Common myeloid progenitor, CD34-positive (primary cell): ENCODE results near the gene SLC25A51.

Experiments
- CTCF ChIA-PET: fragments of 350-600 bp; sonication (Branson Sonifier 250); formaldehyde crosslinking; loops from one replicate; lab custom pipeline; 2021; ENCODE audit warnings: antibody characterized with exemption; lab: Charles Lee
- POLR2A ChIA-PET: fragments of 350-600 bp; sonication (Branson Sonifier 250); formaldehyde crosslinking; loops from one replicate; lab custom pipeline; 2021; ENCODE audit warnings: antibody characterized with exemption; lab: Charles Lee
- DNase-seq, 3 donors: peaks; one replicate each; pipeline versions ENCODE4 v3.0.0 to v3.0.0-alpha.2; 2013
- H3K27ac ChIP-seq, 2 experiments: 1 replicate in 1 of 2; 2 replicates in 1 of 2; pipeline ENCODE4 v1.7.0; 2013; ENCODE audit warnings: inconsistent platforms in 2 of 2, low read length in 2 of 2, mild to moderate bottlenecking in 2 of 2, low read depth in 1 of 2, moderate library complexity in 1 of 2; ENCODE audit not compliant: severe bottlenecking in 2 of 2, insufficient read depth in 1 of 2, poor library complexity in 1 of 2
- H3K27me3 ChIP-seq, 5 experiments: replicated peaks in 2 of 5; 1 replicate in 3 of 5; 2 replicates in 2 of 5; pipeline versions ENCODE4 v1.6.1 to v1.7.0; 2013; ENCODE audit warnings: low read length in 4 of 5, mild to moderate bottlenecking in 2 of 5, moderate library complexity in 2 of 5, inconsistent platforms in 1 of 5; ENCODE audit not compliant: insufficient read depth in 5 of 5, control insufficient read depth in 4 of 5
- H3K36me3 ChIP-seq, 4 experiments: 1 replicate in 2 of 4; 2 replicates in 2 of 4; pipeline versions ENCODE4 v1.6.1 to v1.7.0; 2013; ENCODE audit warnings: low read length in 3 of 4, control low read depth in 1 of 4, mild to moderate bottlenecking in 1 of 4; ENCODE audit not compliant: control insufficient read depth in 4 of 4, insufficient read depth in 4 of 4
- H3K4me1 ChIP-seq, 4 experiments: 1 replicate in 3 of 4; 2 replicates in 1 of 4; pipeline versions ENCODE4 v1.6.1 to v1.7.1; 2013; ENCODE audit warnings: low read length in 3 of 4, mild to moderate bottlenecking in 3 of 4, control low read depth in 1 of 4, inconsistent platforms in 1 of 4, moderate library complexity in 1 of 4; ENCODE audit not compliant: control insufficient read depth in 4 of 4, insufficient read depth in 4 of 4; ENCODE audit errors: control extremely low read depth in 1 of 4
- H3K4me3 ChIP-seq, 7 experiments: 1 replicate in 4 of 7; 2 replicates in 3 of 7; pipeline versions ENCODE4 v1.5.1 to v1.7.0; 2013; ENCODE audit warnings: mild to moderate bottlenecking in 7 of 7, low read length in 6 of 7, moderate library complexity in 6 of 7, inconsistent platforms in 2 of 7, low read depth in 2 of 7, control low read depth in 1 of 7; ENCODE audit not compliant: insufficient read depth in 4 of 7, control insufficient read depth in 1 of 7; ENCODE audit errors: extremely low read depth in 1 of 7
- H3K9me3 ChIP-seq, 5 experiments: 1 replicate in 4 of 5; 2 replicates in 1 of 5; pipeline versions ENCODE4 v1.6.1 to v1.7.1; 2013; ENCODE audit warnings: low read length in 4 of 5, mild to moderate bottlenecking in 2 of 5, inconsistent platforms in 1 of 5, low read depth in 1 of 5, moderate library complexity in 1 of 5; ENCODE audit not compliant: control insufficient read depth in 4 of 5, insufficient read depth in 2 of 5; ENCODE audit errors: control extremely low read depth in 1 of 5
- WGBS: methylation state at CpG from one replicate; pipeline ENCODE4 v1.1.5; 2013; ENCODE audit not compliant: insufficient coverage; 5-methylcytosine and 5-hydroxymethylcytosine counted together

The SLC25A51 gene

GRCh38 chr9:37915911-37916470 lies 12.1 kb upstream of the SLC25A51 start:
- Histone ChIP-seq H3K36me3 (peaks cover 0 to 10% (median 4%) of the 10 kb centered on the region in 4 experiments), H3K4me3 (no peak overlapping the region), H3K27me3 (no peaks in the 10 kb centered on the region), H3K27ac (no peak overlapping the region), H3K9me3 (no peaks in the 10 kb centered on the region), H3K4me1 (peaks cover 0 to 13% (median 3%) of the 10 kb centered on the region in 4 experiments)
- POLR2A ChIA-PET, result interaction anchor here (0.6 kb wide), 1 partner anchor 10 kb away, joined by 4 read pairs; no protein-coding TSS in a partner anchor
- 98% methylated on average over 12 of the region's 14 CpGs for whole genome bisulfite sequencing
- DNase-seq, result no peak
- CTCF ChIA-PET, result interaction anchor here (0.6 to 4.9 kb wide), 15 partner anchors 9 to 520 kb away, joined by 3 to 47 read pairs (median 5); partner anchors contain the start of gene SHB

GRCh38 chr9:37914701-37915358 lies 10.9 kb upstream of the SLC25A51 start:
- DNase-seq, result no peak
- WGBS, result 89% methylated on average over 11 of the region's 11 CpGs
- POLR2A ChIA-PET, result interaction anchor here (0.6 kb wide), 1 partner anchor 67 kb away, joined by 3 read pairs; no protein-coding TSS in a partner anchor

GRCh38 chr9:37914154-37914551 lies 10.2 kb upstream of the SLC25A51 start:
- CTCF ChIA-PET, result interaction anchor here (0.6 to 4.9 kb wide), 39 partner anchors 8 to 474 kb away, joined by 3 to 47 read pairs (median 4); partner anchors contain the start of gene SHB
- POLR2A ChIA-PET, result no interaction called here
- Histone ChIP-seq H3K27me3 (no peaks in the 10 kb centered on the region), H3K9me3 (no peaks in the 10 kb centered on the region), H3K4me1 (peaks cover 0 to 15% (median 3%) of the 10 kb centered on the region in 4 experiments), H3K36me3 (peaks cover 0 to 10% (median 4%) of the 10 kb centered on the region in 4 experiments), H3K4me3 (no peak overlapping the region), H3K27ac (no peak overlapping the region)
- 97% methylated on average over 7 of the region's 8 CpGs for WGBS
- no peak for DNase-seq

More at GRCh38 chr9:37914701-37915358, 10.9 kb upstream of the SLC25A51 start:
- H3K4me3 ChIP-seq, result no peak overlapping the region
- H3K27ac ChIP-seq, result no peak overlapping the region
- peaks cover 0 to 10% (median 4%) of the 10 kb centered on the region in 4 experiments for H3K36me3 ChIP-seq
- no peaks in the 10 kb centered on the region for H3K9me3 ChIP-seq
- H3K4me1 ChIP-seq, result peaks cover 0 to 13% (median 3%) of the 10 kb centered on the region in 4 experiments
- CTCF ChIA-PET, result interaction anchor here (0.7 to 4.9 kb wide), 24 partner anchors 7 to 452 kb away, joined by 3 to 47 read pairs (median 5); partner anchors contain the start of gene SHB
- H3K27me3 ChIP-seq, result no peaks in the 10 kb centered on the region

- Histone ChIP-seq H3K27ac (no peak overlapping the region), H3K4me3 (no peak overlapping the region), H3K9me3 (no peaks in the 10 kb centered on the region), H3K27me3 (no peaks in the 10 kb centered on the region), H3K4me1 (peaks cover 0 to 20% (median 3%) of the 10 kb centered on the region in 4 experiments), H3K36me3 (peaks cover 0 to 7% (median 2%) of the 10 kb centered on the region in 4 experiments)
- CTCF ChIA-PET, result interaction anchor here (0.6 to 4.9 kb wide), 44 partner anchors 8 to 486 kb away, joined by 3 to 47 read pairs (median 4); partner anchors contain the start of gene SHB
- WGBS, result 52% methylated on average over 11 of the region's 11 CpGs
- POLR2A ChIA-PET, result no interaction called here
- DNase-seq, result peak; percentile 81 to 90 (median 84)
Observed at GRCh38 chr9:37913480-37914153, 9.7 kb upstream of the SLC25A51 start.

- WGBS, result 93% methylated on average over 6 of the region's 6 CpGs
- ChIA-PET CTCF (interaction anchor here (0.6 to 4.9 kb wide), 12 partner anchors 8 to 369 kb away, joined by 3 to 32 read pairs (median 3); partner anchors contain the start of gene SHB), POLR2A (no interaction called here)
- Histone ChIP-seq H3K36me3 (no peaks in the 10 kb centered on the region), H3K9me3 (no peaks in the 10 kb centered on the region), H3K4me3 (no peak overlapping the region), H3K27ac (no peak overlapping the region), H3K27me3 (no peaks in the 10 kb centered on the region), H3K4me1 (peaks cover 2 to 15% (median 3%) of the 10 kb centered on the region in 4 experiments)
- no peak for DNase-seq
Observed at GRCh38 chr9:37911271-37911681, 7.3 kb upstream of the SLC25A51 start.

- WGBS, result 96% methylated on average over 3 of the region's 4 CpGs
- Histone ChIP-seq H3K27me3 (no peaks in the 10 kb centered on the region), H3K36me3 (no peaks in the 10 kb centered on the region), H3K4me3 (no peak overlapping the region), H3K4me1 (peaks cover 2 to 15% (median 3%) of the 10 kb centered on the region in 4 experiments), H3K9me3 (no peaks in the 10 kb centered on the region), H3K27ac (no peak overlapping the region)
- no peak for DNase-seq
- ChIA-PET CTCF (interaction anchor here (1.6 to 1.8 kb wide), 2 partner anchors 154 to 178 kb away, joined by 3 to 5 read pairs; no protein-coding TSS in a partner anchor), POLR2A (no interaction called here)
Observed at GRCh38 chr9:37910271-37910670, 6.3 kb upstream of the SLC25A51 start.
